Measurements from ENCODE around the gene TMEM74B. TPM values are rescaled to one million over a fixed set of nuclear protein-coding genes. Genes with fewer than 3 reads are reported as not detected.

TMEM74B gene
- total and polyA plus RNA-seq, 2 of the 8 experiments (the other 6 are each of a cell fraction or from before 2014, with no cell fraction given), result 4.0 to 6.4 TPM

DNA sequence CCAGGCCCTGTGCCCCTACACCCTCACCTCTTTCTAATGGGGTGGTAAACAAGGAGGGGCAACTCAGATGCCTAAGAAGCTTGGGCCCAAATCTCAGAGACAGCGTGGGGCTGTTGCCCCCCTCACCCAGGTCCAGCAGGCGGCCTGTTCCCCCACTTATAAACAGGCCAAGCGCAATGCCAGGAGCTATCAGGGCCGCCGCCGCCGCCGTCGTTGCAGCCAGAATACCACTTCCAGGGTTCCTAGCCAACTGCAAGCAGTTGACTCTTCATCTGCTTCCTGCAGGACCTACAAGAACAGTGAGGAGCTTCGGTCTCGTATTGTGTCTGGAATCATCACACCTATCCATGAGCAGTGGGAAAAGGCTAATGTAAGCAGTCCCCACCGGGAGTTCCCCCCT, 49.9 kb downstream of the TMEM74B start:
- no peak overlapping the region for H3K4me2 ChIP-seq (ENCODE audit: insufficient read depth in 1 of 2, low read depth in 2 of 2, low read length in 2 of 2)
- CTCF ChIA-PET (ENCODE audit: partially characterized antibody), result interaction anchor here (1.3 kb wide), 1 partner anchor 10 kb away, joined by 3 read pairs; no protein-coding TSS in a partner anchor
- H3K14ac ChIP-seq (ENCODE audit: insufficient read length), result no peak overlapping the region
- peaks cover 3% of the 10 kb centered on the region; the same call in 1 of the 2 replicates for H3K79me1 ChIP-seq (ENCODE audit: low read depth, low read length)
- no peaks in the 10 kb centered on the region for H3K23me2 ChIP-seq (ENCODE audit: low read depth, low read length)
- no peak overlapping the region for H2AK5ac ChIP-seq (ENCODE audit: low read depth, low read length)
- no peaks in the 10 kb centered on the region for H3K27me3 ChIP-seq (replicated peaks in 1 of 4; ENCODE audit: control insufficient read depth in 3 of 4, extremely low read depth in 1 of 4, insufficient read depth in 3 of 4, low read length in 3 of 4)
- H3K79me2 ChIP-seq (ENCODE audit: control insufficient read depth in 1 of 2, insufficient read depth in 2 of 2, low read length in 2 of 2), result peaks cover 0 to 13% of the 10 kb centered on the region in 2 experiments; a peak in 2 of 4 replicates
- DNase-seq (ENCODE audit: low read depth in 1 of 2, low spot score in 2 of 2) (no peak), FAIRE-seq (no peak)
- no peak overlapping the region for H2BK15ac ChIP-seq (ENCODE audit: low read length)
- no peak overlapping the region for H2BK12ac ChIP-seq (ENCODE audit: low read depth, low read length)
- no peak overlapping the region for H3K23ac ChIP-seq (ENCODE audit: insufficient read length)
- no peak overlapping the region for H2AFZ ChIP-seq (ENCODE audit: low read length)
- no peak overlapping the region for H2BK120ac ChIP-seq (replicated peaks; ENCODE audit: low read depth, low read length)
- no peak overlapping the region for H4K8ac ChIP-seq (ENCODE audit: extremely low read depth, insufficient read depth, low read length)
- peaks cover 12 to 50% (median 28%) of the 10 kb centered on the region in 4 experiments for H3K36me3 ChIP-seq (ENCODE audit: control insufficient read depth in 2 of 4, insufficient read depth in 4 of 4, low read length in 3 of 4)
- no peak overlapping the region for H3K18ac ChIP-seq (ENCODE audit: extremely low read depth, low read length)
- H4K5ac ChIP-seq (ENCODE audit: insufficient read length, low read depth, low read length), result no peak overlapping the region
- H3K9ac ChIP-seq (replicated peaks in 1 of 4; ENCODE audit: extremely low read depth in 1 of 4, low read depth in 3 of 4, low read length in 3 of 4), result no peak overlapping the region
- no peak overlapping the region for H3K4me3 ChIP-seq (ENCODE audit: extremely low read depth in 1 of 4, insufficient read depth in 2 of 4, low read depth in 3 of 4, low read length in 4 of 4)
- H3K4me1 ChIP-seq (replicated peaks in 1 of 4; ENCODE audit: control insufficient read depth in 3 of 4, insufficient read depth in 4 of 4, low read length in 3 of 4), result no peaks in the 10 kb centered on the region
- H2BK20ac ChIP-seq (ENCODE audit: low read length), result no peak overlapping the region
- no peak overlapping the region for H3K4ac ChIP-seq (replicated peaks; ENCODE audit: insufficient read length, low read depth, low read length)
- no peak overlapping the region for H2BK5ac ChIP-seq (ENCODE audit: low read depth, low read length)
- H3K27ac ChIP-seq (ENCODE audit: low read depth, low read length), result no peak overlapping the region
- POLR2A ChIA-PET (ENCODE audit: partially characterized antibody), result interaction anchor here (0.6 kb wide), 1 partner anchor 789 kb away, joined by 3 read pairs; no protein-coding TSS in a partner anchor
- no peaks in the 10 kb centered on the region for H3K9me3 ChIP-seq (ENCODE audit: insufficient read depth in 2 of 2, low read depth in 1 of 2, low read length in 1 of 2)
- peaks cover 1 to 8% of the 10 kb centered on the region in 2 experiments for H4K20me1 ChIP-seq (replicated peaks in 1 of 2; ENCODE audit: control insufficient read depth in 1 of 2, insufficient read depth in 2 of 2, low read length in 2 of 2)
- 92% methylated on average over 12 of the region's 12 CpGs; no CpG with 5 or more reads in 1 of the 2 experiments for WGBS, 2 experiments (ENCODE audit: extremely low coverage in 1 of 2, insufficient coverage in 1 of 2, insufficient read length in 1 of 2, insufficient replicate concordance in 2 of 2, low coverage in 1 of 2, low lambda C conversion rate in 2 of 2, missing lambda C conversion rate in 1 of 2)
- H4K91ac ChIP-seq (replicated peaks; ENCODE audit: insufficient read length, low read length), result no peak overlapping the region
- TF ChIP-seq CEBPB (IDR thresholded peaks at IDR 0.05; ENCODE audit: low read depth, low read length), result no peak
- TF ChIP-seq RXRA (IDR thresholded peaks at IDR 0.05; ENCODE audit: insufficient read depth, low read depth, low read length), result no peak
- no peak for TF ChIP-seq GTF2F1 (IDR thresholded peaks at IDR 0.05; ENCODE audit: borderline replicate concordance, low read depth, low read length)
- TF ChIP-seq ASH2L (IDR thresholded peaks at IDR 0.05; ENCODE audit: low read length), result no peak
- TF ChIP-seq, protein P1, sequence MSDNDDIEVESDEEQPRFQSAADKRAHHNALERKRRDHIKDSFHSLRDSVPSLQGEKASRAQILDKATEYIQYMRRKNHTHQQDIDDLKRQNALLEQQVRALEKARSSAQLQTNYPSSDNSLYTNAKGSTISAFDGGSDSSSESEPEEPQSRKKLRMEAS (IDR thresholded peaks at IDR 0.05), result no peak
- no peak for TF ChIP-seq BCL11A (IDR thresholded peaks at IDR 0.05; ENCODE audit: low read depth in 2 of 2, low read length in 2 of 2)
- no peak overlapping the region for H3K56ac ChIP-seq (replicated peaks; ENCODE audit: insufficient read length, low read depth, low read length)
